ENCODE results near the gene SF3B3.

SF3B3 gene

GRCh38 chr16:70511833-70512232, 11.8 kb upstream of the SF3B3 start:
- no peak overlapping the region for H3K4me3 ChIP-seq (ENCODE audit: low read depth, low read length)
- no peak for TF ChIP-seq CTCF (IDR thresholded peaks at IDR 0.05; ENCODE audit: borderline replicate concordance, insufficient read depth, low read depth, low read length)

DNA sequence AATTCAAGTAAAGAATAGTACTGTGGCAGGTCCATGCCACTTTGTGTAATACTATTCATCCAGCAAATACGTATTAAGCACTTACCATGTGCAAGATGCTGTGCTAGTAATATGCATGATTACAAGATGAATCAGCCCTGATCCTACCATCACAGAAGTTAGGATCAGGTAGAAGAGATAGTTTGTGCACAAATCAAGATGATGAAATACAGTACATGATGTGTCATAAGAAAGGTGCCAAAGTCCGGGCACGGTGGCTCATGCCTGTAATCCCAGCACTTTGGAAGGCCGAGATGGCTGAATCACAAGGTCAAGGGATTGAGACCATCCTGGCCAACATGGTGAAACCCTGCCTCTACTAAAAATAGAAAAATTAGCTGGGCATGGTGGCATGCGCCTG, 11.2 kb upstream of the SF3B3 start:
- no peak for TF ChIP-seq CTCF (IDR thresholded peaks at IDR 0.05; ENCODE audit: borderline replicate concordance, insufficient read depth, low read depth, low read length)
- no peak overlapping the region for H3K4me3 ChIP-seq (ENCODE audit: low read depth, low read length)

GRCh38 chr16:70520612-70521297, 2.9 kb upstream of the SF3B3 start:
- no peak for TF ChIP-seq CTCF (IDR thresholded peaks at IDR 0.05; ENCODE audit: borderline replicate concordance, insufficient read depth, low read depth, low read length)
- H3K4me3 ChIP-seq (ENCODE audit: low read depth, low read length) = no peak overlapping the region

DNA sequence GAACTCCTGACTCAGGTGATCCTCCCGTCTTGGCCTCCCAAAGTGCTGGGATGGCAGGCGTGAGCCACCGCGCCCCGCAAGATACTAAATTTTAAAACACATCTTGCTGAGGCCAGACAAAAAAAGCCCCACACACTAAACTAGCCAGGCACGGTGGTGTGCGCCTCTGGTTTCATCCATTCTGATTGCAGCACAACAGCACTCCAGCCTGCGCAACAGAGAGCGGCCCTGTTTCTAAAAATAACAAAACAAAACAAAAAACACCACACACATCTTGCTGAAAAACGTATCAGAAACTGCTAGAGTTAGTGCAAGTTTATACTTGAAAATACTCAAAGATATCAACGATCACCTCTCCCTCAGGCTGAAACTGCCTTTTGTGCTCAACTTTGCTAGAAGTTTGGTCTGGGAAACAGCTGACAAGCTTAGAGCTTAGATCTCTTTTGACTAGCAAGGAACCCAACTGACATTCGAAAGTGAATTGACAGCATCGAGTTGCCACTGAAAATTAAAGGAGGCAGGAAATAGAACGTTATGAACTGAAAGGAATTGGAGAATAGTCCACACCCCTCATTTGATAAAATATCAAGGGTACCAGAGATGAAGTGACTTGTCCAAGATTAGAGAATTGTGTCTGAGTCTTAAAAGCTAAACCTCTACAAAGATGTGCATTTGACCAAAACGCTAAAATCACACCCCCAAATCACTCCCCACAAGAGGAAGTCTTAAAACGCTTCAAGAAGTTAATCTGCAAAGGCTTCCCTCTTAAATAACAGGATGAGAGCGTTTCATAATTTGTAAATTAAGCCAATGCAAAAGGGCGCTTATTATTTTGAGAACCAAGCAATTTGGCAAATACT, 1.2 kb upstream of the SF3B3 start:
- H3K4me3 ChIP-seq (ENCODE audit: low read depth, low read length) = peak overlapping the region; percentile 52
- TF ChIP-seq CTCF (IDR thresholded peaks at IDR 0.05; ENCODE audit: borderline replicate concordance, insufficient read depth, low read depth, low read length) = no peak

- no peak for TF ChIP-seq CTCF (IDR thresholded peaks at IDR 0.05; ENCODE audit: borderline replicate concordance, insufficient read depth, low read depth, low read length)
- peak within 1 kb of the TSS; percentile 71 for H3K4me3 ChIP-seq (ENCODE audit: low read depth, low read length)
These were observed 407 bp upstream of the SF3B3 start, which contains the start of gene COG4 for GRCh38 chr16:70523076-70523742. TSS of gene COG4 (minus strand) at chr16:70523554. CDS start at chr16:70523543, 11 bp downstream.

GRCh38 chr16:70524399-70524825, 796 bp downstream of the SF3B3 start:
- peak overlapping the region; percentile 71 for H3K4me3 ChIP-seq (ENCODE audit: low read depth, low read length)

DNA sequence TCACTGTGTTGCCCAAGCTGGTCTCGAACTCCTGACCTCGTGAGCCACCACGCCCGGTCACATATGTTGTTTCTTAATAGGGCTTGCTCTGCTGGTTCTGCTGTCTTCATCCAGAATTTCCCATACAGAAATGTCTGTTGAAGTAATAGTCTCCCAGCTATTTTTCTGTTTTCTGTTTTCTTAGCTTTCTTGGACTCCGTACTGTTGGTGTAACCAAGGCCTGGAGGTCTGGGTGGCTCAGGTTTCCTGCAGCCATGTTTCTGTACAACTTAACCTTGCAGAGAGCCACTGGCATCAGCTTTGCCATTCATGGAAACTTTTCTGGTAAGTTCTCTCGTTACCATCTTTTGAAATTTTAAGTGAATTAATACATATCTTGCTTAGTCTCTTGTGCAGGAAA, 2.8 kb downstream of the SF3B3 start:
- H3K4me3 ChIP-seq (ENCODE audit: low read depth, low read length) = no peak overlapping the region
- TF ChIP-seq CTCF (IDR thresholded peaks at IDR 0.05; ENCODE audit: borderline replicate concordance, insufficient read depth, low read depth, low read length) = no peak

All from GM12875 (cell line).